MCF 10A (cell line): ENCODE data around the gene MAK. TPM values are rescaled to one million over a fixed set of nuclear protein-coding genes. Genes with fewer than 3 reads are reported as not detected.

Experiments used
- BruUV-seq: library from RNA; stranded (reverse); fragments of 400-500 nt; replicated peaks from 2 replicates; lab custom pipeline; 2021; lab: Mats Ljungman, UMichigan
- CTCF ChIA-PET: fragments of 300-600 bp; sonication (Branson Sonifier 250); formaldehyde crosslinking; extraction: SDS; loops from one replicate; lab custom pipeline; 2021; ENCODE audit warnings: antibody characterized with exemption, inconsistent platforms; lab: Yijun Ruan, JAX
- POLR2A ChIA-PET: fragments of 300-600, 350-650 bp; sonication (Branson Sonifier 250); formaldehyde crosslinking; extraction: SDS; loops from one replicate; lab custom pipeline; 2020; ENCODE audit warnings: antibody characterized with exemption, inconsistent platforms; lab: Yijun Ruan, JAX
- DNase-seq: peaks from one replicate; pipeline ENCODE4 v3.0.0-alpha.2; 2018; ENCODE audit not compliant: unreplicated experiment
- H3K27ac Mint-ChIP-seq: one replicate; pipeline ENCODE4 v1.8.0; 2022; ENCODE audit warnings: mild to moderate bottlenecking, low read depth, mixed read lengths; ENCODE audit not compliant: unreplicated experiment
- H3K27me3 Mint-ChIP-seq: one replicate; pipeline ENCODE4 v1.8.0; 2022; ENCODE audit warnings: mixed read lengths; ENCODE audit not compliant: insufficient read depth, unreplicated experiment
- H3K36me3 Mint-ChIP-seq: one replicate; pipeline ENCODE4 v1.8.0; 2022; ENCODE audit warnings: mild to moderate bottlenecking, moderate library complexity, mixed read lengths; ENCODE audit not compliant: insufficient read depth, unreplicated experiment
- H3K4me1 Mint-ChIP-seq: one replicate; pipeline ENCODE4 v1.8.0; 2022; ENCODE audit warnings: mixed read lengths; ENCODE audit not compliant: insufficient read depth, unreplicated experiment
- H3K4me3 Mint-ChIP-seq: one replicate; pipeline ENCODE4 v1.8.0; 2022; ENCODE audit warnings: mild to moderate bottlenecking, moderate library complexity, mixed read lengths; ENCODE audit not compliant: unreplicated experiment
- H3K9me3 Mint-ChIP-seq: one replicate; pipeline ENCODE4 v1.8.0; 2022; ENCODE audit warnings: mixed read lengths; ENCODE audit not compliant: unreplicated experiment
- CTCF ChIP-seq: fragments of 200-600 bp; IDR thresholded peaks from one replicate; pipeline ENCODE4 v1.8.0; 2022; ENCODE audit warnings: antibody characterized with exemption, mild to moderate bottlenecking; ENCODE audit not compliant: unreplicated experiment
- intact Hi-C: fragments of 100-400 bp; cut with micrococcal nuclease; formaldehyde crosslinking; loops from 2 replicates; pipeline ENCODE4 v1.14.1; 2022
- total RNA-seq: library from RNA; stranded (reverse); gene quantifications from 2 replicates; pipeline ENCODE4 v1.2.3, GENCODE V29; 2022

Gene MAK
- total RNA-seq, 1 experiment from 2014 or later: not detected

- CTCF ChIA-PET: no interaction called here
These were observed 46.7 kb downstream of the MAK start for GRCh38 chr6:10791673-10792072.

GRCh38 chr6:10779076-10779475 is 59.3 kb downstream of the MAK start:
- POLR2A ChIA-PET: interaction anchor here (0.9 to 1.1 kb wide), 2 partner anchors 15 to 19 kb away, joined by 3 to 4 read pairs; no protein-coding TSS in a partner anchor
- CTCF ChIA-PET: interaction anchor here (0.6 to 1.4 kb wide), 3 partner anchors 18 to 247 kb away, joined by 3 to 6 read pairs (median 4); no protein-coding TSS in a partner anchor
- BruUV-seq: no TSS peak

More at GRCh38 chr6:10791673-10792072, 46.7 kb downstream of the MAK start:
- intact Hi-C loops: no loop called here
- TF ChIP-seq CTCF: no peak
- BruUV-seq: no TSS peak
- no peaks in the 10 kb centered on the region for H3K4me1 Mint-ChIP-seq
- H3K36me3 Mint-ChIP-seq: peaks cover 11% of the 10 kb centered on the region
- H3K27me3 Mint-ChIP-seq: no peaks in the 10 kb centered on the region
- no peaks in the 10 kb centered on the region for H3K9me3 Mint-ChIP-seq
- DNase-seq: no peak
- no peak overlapping the region for H3K27ac Mint-ChIP-seq
- no peak overlapping the region for H3K4me3 Mint-ChIP-seq
- POLR2A ChIA-PET: no interaction called here

GRCh38 chr6:10778230-10778629 is 60.1 kb downstream of the MAK start:
- no peak for TF ChIP-seq CTCF
- Mint-ChIP-seq H3K4me3 (no peak overlapping the region), H3K4me1 (no peaks in the 10 kb centered on the region), H3K27me3 (no peaks in the 10 kb centered on the region), H3K9me3 (no peaks in the 10 kb centered on the region), H3K27ac (no peak overlapping the region), H3K36me3 (peaks cover 34% of the 10 kb centered on the region)
- ChIA-PET CTCF (no interaction called here), POLR2A (interaction anchor here (0.6 to 0.9 kb wide), 2 partner anchors 18 to 43 kb away, joined by 3 read pairs; no protein-coding TSS in a partner anchor)
- no TSS peak for BruUV-seq
- intact Hi-C loops: no loop called here
- no peak for DNase-seq

More at GRCh38 chr6:10779076-10779475, 59.3 kb downstream of the MAK start:
- no peak overlapping the region for H3K27ac Mint-ChIP-seq
- TF ChIP-seq CTCF: no peak
- no peak overlapping the region for H3K4me3 Mint-ChIP-seq
- peaks cover 34% of the 10 kb centered on the region for H3K36me3 Mint-ChIP-seq
- H3K27me3 Mint-ChIP-seq: no peaks in the 10 kb centered on the region
- no peak for DNase-seq
- intact Hi-C loops: no loop called here
- H3K4me1 Mint-ChIP-seq: no peaks in the 10 kb centered on the region
- no peaks in the 10 kb centered on the region for H3K9me3 Mint-ChIP-seq

GRCh38 chr6:10771371-10771894 is 66.9 kb downstream of the MAK start:
- no peak overlapping the region for H3K4me3 Mint-ChIP-seq
- intact Hi-C loops: no loop called here
- DNase-seq: no peak
- peaks cover 17% of the 10 kb centered on the region for H3K36me3 Mint-ChIP-seq
- H3K27me3 Mint-ChIP-seq: no peaks in the 10 kb centered on the region
- CTCF ChIA-PET: interaction anchor here (1.0 kb wide), 1 partner anchor 72 kb away, joined by 3 read pairs; no protein-coding TSS in a partner anchor
- TF ChIP-seq CTCF: no peak
- no TSS peak for BruUV-seq
- H3K27ac Mint-ChIP-seq: no peak overlapping the region
- H3K9me3 Mint-ChIP-seq: no peaks in the 10 kb centered on the region
- POLR2A ChIA-PET: no interaction called here
- no peaks in the 10 kb centered on the region for H3K4me1 Mint-ChIP-seq
